Jurkat, Clone E6-1 (cell line): Measurements from ENCODE around the gene FZD10.

Source experiments
- DNase-seq: peaks from one replicate; pipeline ENCODE4 v3.0.0-alpha.2; 2011; ENCODE audit warnings: low read depth, low spot score
- H3K4me3 ChIP-seq: 2 replicates; pipeline ENCODE4 v1.5.1; 2011; ENCODE audit warnings: mild to moderate bottlenecking, low read length, control low read depth, moderate library complexity

Gene FZD10

GRCh38 chr12:130128790-130129735 is 33.2 kb upstream of the FZD10 start:
- no peak for DNase-seq
- H3K4me3 ChIP-seq, result no peak overlapping the region

GRCh38 chr12:130130346-130130745 is 31.9 kb upstream of the FZD10 start:
- H3K4me3 ChIP-seq, result no peak overlapping the region
- no peak for DNase-seq

- DNase-seq, result no peak
- no peak overlapping the region for H3K4me3 ChIP-seq
Measured at GRCh38 chr12:130131025-130131424, 31.2 kb upstream of the FZD10 start.

- no peak for DNase-seq
Measured at GRCh38 chr12:130131801-130132200, 30.5 kb upstream of the FZD10 start.

GRCh38 chr12:130132831-130133511 is 29.3 kb upstream of the FZD10 start:
- H3K4me3 ChIP-seq, result peak overlapping the region; percentile 37
- peak; percentile 86 for DNase-seq

More at GRCh38 chr12:130131801-130132200, 30.5 kb upstream of the FZD10 start:
- no peak overlapping the region for H3K4me3 ChIP-seq

GRCh38 chr12:130133851-130134562 is 28.3 kb upstream of the FZD10 start:
- H3K4me3 ChIP-seq, result peak overlapping the region; percentile 37
- peak; percentile 65 for DNase-seq

GRCh38 chr12:130134563-130134915 is 27.7 kb upstream of the FZD10 start:
- no peak for DNase-seq

GRCh38 chr12:130136509-130137039 is 25.7 kb upstream of the FZD10 start:
- no peak overlapping the region for H3K4me3 ChIP-seq
- no peak for DNase-seq

More at GRCh38 chr12:130134563-130134915, 27.7 kb upstream of the FZD10 start:
- H3K4me3 ChIP-seq, result no peak overlapping the region

- no peak overlapping the region for H3K4me3 ChIP-seq
- DNase-seq, result no peak
Measured at GRCh38 chr12:130137040-130138018, 24.9 kb upstream of the FZD10 start.

GRCh38 chr12:130138478-130138877 is 23.8 kb upstream of the FZD10 start:
- DNase-seq, result no peak
- no peak overlapping the region for H3K4me3 ChIP-seq

GRCh38 chr12:130139567-130140421 is 22.5 kb upstream of the FZD10 start:
- no peak overlapping the region for H3K4me3 ChIP-seq

GRCh38 chr12:130141105-130141504 is 21.2 kb upstream of the FZD10 start:
- no peak overlapping the region for H3K4me3 ChIP-seq
- no peak for DNase-seq

More at GRCh38 chr12:130139567-130140421, 22.5 kb upstream of the FZD10 start:
- no peak for DNase-seq

GRCh38 chr12:130141901-130142683 is 20.2 kb upstream of the FZD10 start:
- H3K4me3 ChIP-seq, result no peak overlapping the region
- DNase-seq, result no peak

GRCh38 chr12:130142736-130143135 is 19.5 kb upstream of the FZD10 start:
- DNase-seq, result no peak
- no peak overlapping the region for H3K4me3 ChIP-seq

GRCh38 chr12:130143136-130143535 is 19.1 kb upstream of the FZD10 start:
- DNase-seq, result no peak
- no peak overlapping the region for H3K4me3 ChIP-seq

GRCh38 chr12:130144256-130144655 is 18.0 kb upstream of the FZD10 start:
- no peak overlapping the region for H3K4me3 ChIP-seq
- DNase-seq, result no peak

- H3K4me3 ChIP-seq, result no peak overlapping the region
- DNase-seq, result no peak
Measured at GRCh38 chr12:130145731-130146130, 16.5 kb upstream of the FZD10 start.
